ENCODE data around the gene RPL10. TPM values are rescaled to one million over a fixed set of nuclear protein-coding genes. Genes with fewer than 3 reads are reported as not detected.

Gene RPL10
- total RNA-seq, 1 donor from 2014 or later: 1,850 TPM

DNA sequence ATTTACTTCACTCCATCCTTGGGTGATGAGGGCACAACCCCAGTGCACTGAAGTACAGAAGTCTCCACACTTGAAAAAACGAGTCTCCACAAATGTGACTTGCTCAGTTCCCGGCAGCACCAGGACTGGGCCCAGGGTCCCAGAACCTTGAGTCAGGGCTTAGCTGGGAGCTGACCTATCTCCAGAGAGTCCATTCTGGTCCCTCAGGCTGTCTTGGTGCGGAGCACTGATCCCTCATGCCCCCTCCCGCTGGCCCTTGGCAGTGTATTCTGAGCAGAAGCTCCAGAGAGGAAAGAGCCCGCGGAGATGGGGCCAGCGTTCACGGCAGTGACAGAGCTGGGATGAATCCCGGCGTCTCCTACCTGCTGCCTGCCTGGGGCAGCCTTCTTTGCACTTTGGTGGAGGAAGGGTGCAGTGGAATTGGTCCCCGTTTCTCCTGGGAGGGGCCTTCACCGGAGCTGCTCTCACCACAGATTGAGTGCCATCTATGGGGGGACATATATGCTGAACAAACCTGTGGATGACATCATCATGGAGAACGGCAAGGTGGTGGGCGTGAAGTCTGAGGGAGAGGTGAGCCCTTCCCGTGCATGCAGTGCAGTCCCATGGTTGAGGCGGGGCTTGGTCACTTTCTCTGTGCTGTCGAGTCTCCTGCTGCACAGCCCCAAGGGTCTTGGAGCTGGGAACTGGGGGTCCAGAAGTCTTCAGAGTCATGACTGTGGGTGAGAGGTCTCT is 42.6 kb downstream of the RPL10 start:
- Histone ChIP-seq H3K27me3 (ENCODE audit: low read depth) (no peaks in the 10 kb centered on the region), H3K36me3 (peaks cover 26% of the 10 kb centered on the region), H3K9me3 (replicated peaks) (no peaks in the 10 kb centered on the region), H3K4me1 (peaks cover 42% of the 10 kb centered on the region), H3K4me3 (no peak overlapping the region), H3K27ac (replicated peaks) (no peak overlapping the region)
- intact Hi-C loops (cut with micrococcal nuclease): no loop called here
- TF ChIP-seq, protein P1, sequence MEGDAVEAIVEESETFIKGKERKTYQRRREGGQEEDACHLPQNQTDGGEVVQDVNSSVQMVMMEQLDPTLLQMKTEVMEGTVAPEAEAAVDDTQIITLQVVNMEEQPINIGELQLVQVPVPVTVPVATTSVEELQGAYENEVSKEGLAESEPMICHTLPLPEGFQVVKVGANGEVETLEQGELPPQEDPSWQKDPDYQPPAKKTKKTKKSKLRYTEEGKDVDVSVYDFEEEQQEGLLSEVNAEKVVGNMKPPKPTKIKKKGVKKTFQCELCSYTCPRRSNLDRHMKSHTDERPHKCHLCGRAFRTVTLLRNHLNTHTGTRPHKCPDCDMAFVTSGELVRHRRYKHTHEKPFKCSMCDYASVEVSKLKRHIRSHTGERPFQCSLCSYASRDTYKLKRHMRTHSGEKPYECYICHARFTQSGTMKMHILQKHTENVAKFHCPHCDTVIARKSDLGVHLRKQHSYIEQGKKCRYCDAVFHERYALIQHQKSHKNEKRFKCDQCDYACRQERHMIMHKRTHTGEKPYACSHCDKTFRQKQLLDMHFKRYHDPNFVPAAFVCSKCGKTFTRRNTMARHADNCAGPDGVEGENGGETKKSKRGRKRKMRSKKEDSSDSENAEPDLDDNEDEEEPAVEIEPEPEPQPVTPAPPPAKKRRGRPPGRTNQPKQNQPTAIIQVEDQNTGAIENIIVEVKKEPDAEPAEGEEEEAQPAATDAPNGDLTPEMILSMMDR (IDR thresholded peaks at IDR 0.05; ENCODE audit: borderline replicate concordance): no peak
- DNase-seq: no peak

DNA sequence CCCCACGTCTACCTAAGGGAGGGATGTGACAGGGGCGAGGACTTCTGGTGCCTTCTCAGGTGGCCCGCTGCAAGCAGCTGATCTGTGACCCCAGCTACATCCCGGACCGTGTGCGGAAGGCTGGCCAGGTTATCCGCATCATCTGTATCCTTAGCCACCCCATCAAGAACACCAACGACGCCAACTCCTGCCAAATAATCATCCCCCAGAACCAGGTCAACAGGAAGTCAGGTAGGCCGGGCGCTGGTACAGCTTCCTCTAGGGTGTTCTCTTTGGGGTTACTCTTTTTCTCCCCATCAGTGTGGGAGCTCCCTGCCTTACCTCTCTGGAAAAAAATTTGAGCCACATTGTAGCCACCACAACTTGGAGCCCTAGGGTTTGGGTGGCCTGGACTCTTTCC is 43.4 kb downstream of the RPL10 start:
- H3K4me1 ChIP-seq: peaks cover 38% of the 10 kb centered on the region
- no peaks in the 10 kb centered on the region for H3K9me3 ChIP-seq (replicated peaks)
- H3K27me3 ChIP-seq (ENCODE audit: low read depth): no peaks in the 10 kb centered on the region
- DNase-seq: no peak
- no peak overlapping the region for H3K27ac ChIP-seq (replicated peaks)
- intact Hi-C loops (cut with micrococcal nuclease): no loop called here
- H3K36me3 ChIP-seq: peaks cover 27% of the 10 kb centered on the region
- H3K4me3 ChIP-seq: no peak overlapping the region
- TF ChIP-seq, protein P1 (IDR thresholded peaks at IDR 0.05; ENCODE audit: borderline replicate concordance): no peak

DNA sequence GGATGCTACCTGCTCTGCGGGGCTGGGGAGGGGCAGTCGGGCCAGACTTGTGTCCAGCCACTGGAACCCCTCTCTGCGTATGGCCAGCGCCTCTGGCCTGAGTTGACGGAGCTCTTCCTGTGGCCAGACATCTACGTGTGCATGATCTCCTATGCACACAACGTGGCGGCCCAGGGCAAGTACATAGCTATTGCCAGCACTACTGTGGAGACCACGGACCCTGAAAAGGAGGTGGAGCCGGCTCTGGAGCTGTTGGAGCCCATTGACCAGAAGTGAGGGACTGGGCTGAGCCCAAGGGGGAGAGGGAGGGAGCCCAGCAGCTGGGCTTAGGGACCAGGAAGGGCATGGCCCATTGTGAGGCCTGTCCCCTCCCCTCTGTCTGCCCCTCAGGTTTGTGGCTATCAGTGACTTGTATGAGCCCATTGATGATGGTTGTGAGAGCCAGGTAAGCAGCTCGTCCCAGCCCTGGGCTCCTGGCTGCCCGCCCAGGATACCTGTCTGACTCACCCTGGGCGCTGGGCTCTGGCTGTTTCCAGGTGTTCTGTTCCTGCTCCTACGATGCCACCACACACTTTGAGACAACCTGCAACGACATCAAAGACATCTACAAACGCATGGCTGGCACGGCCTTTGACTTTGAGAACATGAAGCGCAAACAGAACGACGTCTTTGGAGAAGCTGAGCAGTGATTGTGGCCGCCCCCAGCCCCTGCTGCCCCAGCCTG is 44.0 kb downstream of the RPL10 start:
- Histone ChIP-seq H3K27ac (replicated peaks) (no peak overlapping the region), H3K9me3 (replicated peaks) (no peaks in the 10 kb centered on the region), H3K4me3 (no peak overlapping the region), H3K27me3 (ENCODE audit: low read depth) (no peaks in the 10 kb centered on the region), H3K4me1 (peaks cover 38% of the 10 kb centered on the region), H3K36me3 (peaks cover 28% of the 10 kb centered on the region)
- TF ChIP-seq, protein P1 (IDR thresholded peaks at IDR 0.05; ENCODE audit: borderline replicate concordance): no peak
- intact Hi-C loops (cut with micrococcal nuclease): no loop called here
- DNase-seq: no peak

DNA sequence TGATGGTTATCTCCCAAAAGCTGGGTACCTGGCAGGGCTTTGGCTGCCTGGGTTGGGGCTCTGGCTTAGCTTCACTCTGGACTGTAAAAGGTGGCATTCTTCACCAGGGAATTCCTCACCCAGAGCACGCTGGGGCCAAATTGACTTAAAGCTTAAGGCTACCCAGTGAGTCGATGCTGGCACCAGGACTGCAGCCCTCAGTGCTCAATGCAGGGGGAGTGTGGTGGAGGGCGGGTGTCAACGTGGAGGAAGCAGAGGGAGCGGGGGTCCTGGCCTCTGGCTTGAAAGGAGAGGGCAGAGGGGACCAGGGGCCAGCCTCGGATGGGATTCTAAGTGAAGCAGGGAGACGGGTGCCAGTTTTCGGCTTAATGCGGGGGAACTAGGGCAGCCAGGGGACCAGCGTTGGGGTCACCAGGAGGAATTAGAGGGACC is 45.3 kb downstream of the RPL10 start:
- peak overlapping the region; percentile 75 for H3K4me3 ChIP-seq
- DNase-seq: no peak
- no peaks in the 10 kb centered on the region for H3K27me3 ChIP-seq (ENCODE audit: low read depth)
- intact Hi-C loops (cut with micrococcal nuclease): no loop called here
- no peaks in the 10 kb centered on the region for H3K9me3 ChIP-seq (replicated peaks)
- H3K27ac ChIP-seq (replicated peaks): peak overlapping the region; percentile 86
- TF ChIP-seq, protein P1 (IDR thresholded peaks at IDR 0.05; ENCODE audit: borderline replicate concordance): no peak
- peaks cover 29% of the 10 kb centered on the region for H3K4me1 ChIP-seq
- H3K36me3 ChIP-seq: peaks cover 34% of the 10 kb centered on the region

DNA sequence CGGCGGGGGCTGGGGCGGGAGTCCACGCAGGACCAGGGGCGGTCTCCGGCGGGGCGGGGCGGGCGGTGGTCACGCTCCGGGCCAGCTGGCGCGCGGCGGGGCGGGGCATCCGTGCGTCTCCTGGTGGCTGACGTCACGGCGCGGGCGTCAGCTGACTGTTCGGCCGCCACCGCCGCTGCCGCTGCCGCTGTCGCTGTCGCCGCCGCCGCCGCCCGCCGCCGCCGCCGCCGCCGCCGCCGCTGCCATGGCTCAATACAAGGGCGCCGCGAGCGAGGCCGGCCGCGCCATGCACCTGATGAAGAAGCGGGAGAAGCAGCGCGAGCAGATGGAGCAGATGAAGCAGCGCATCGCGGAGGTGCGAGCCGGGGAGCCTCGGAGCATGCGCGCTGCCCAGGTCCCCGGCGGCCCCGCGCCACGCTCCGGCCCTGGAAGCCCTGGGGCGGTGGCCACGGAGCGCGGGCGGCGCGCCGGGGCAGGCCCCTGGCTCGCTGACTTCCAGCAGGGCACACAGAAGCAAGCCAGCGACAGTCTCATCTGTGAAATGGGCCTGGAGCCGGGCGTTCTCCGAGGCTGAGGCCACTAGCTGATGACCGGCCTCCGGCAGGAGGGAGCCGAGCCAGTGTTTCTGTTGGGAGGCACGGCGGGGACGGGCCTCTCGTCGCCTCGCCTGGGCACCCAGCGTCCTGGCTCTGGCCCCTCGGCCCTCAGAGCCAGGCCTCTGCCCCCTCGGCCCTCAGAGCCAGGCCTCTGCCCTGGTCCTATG is 46.0 kb downstream of the RPL10 start, which contains the start of gene FAM50A:
FAM50A (plus strand) TSS at position 150 of the 763 bp plus-strand sequence; CDS start at position 245, 95 bp downstream.
- Histone ChIP-seq H3K27ac (replicated peaks) (peak within 1 kb of the TSS; percentile 86), H3K4me3 (peak within 1 kb of the TSS; percentile 75), H3K4me1 (peaks cover 23% of the 10 kb centered on the region), H3K9me3 (replicated peaks) (no peaks in the 10 kb centered on the region), H3K27me3 (ENCODE audit: low read depth) (no peaks in the 10 kb centered on the region), H3K36me3 (peaks cover 41% of the 10 kb centered on the region)
- intact Hi-C loops (cut with micrococcal nuclease): no loop called here
- DNase-seq: peak; percentile 87
- TF ChIP-seq, protein P1 (IDR thresholded peaks at IDR 0.05; ENCODE audit: borderline replicate concordance): peak; percentile 17
